GM18520 (cell line): ENCODE data around the gene GGT6.

ENCODE experiments used
- ATAC-seq: cut with Tn5 transposase; IDR thresholded peaks from one replicate; pipeline ENCODE4 v1.9.1; 2021; ENCODE audit not compliant: unreplicated experiment

Gene GGT6

GRCh38 chr17:4554441-4554996 is 5.9 kb downstream of the GGT6 start:
- no peak for ATAC-seq

DNA sequence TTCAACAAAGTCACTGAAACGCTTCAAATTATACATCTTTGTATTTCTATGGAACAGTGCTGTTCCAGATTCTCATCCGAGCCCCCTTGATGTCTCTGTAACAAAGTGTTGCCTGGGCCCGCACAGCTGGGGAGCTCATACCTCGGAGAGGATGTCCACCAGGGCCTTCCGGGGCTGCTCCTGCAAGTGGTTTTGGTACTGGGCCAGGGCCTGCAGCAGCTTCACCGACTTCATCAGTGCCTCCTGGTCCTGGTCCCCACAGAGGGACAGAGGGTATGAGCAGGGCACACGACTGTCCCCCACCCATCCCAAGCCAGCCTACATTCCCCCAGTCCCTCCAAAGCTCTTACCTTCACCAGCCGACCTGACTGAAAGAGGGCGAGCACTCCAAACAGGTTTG is 6.7 kb downstream of the GGT6 start:
- ATAC-seq = no peak

DNA sequence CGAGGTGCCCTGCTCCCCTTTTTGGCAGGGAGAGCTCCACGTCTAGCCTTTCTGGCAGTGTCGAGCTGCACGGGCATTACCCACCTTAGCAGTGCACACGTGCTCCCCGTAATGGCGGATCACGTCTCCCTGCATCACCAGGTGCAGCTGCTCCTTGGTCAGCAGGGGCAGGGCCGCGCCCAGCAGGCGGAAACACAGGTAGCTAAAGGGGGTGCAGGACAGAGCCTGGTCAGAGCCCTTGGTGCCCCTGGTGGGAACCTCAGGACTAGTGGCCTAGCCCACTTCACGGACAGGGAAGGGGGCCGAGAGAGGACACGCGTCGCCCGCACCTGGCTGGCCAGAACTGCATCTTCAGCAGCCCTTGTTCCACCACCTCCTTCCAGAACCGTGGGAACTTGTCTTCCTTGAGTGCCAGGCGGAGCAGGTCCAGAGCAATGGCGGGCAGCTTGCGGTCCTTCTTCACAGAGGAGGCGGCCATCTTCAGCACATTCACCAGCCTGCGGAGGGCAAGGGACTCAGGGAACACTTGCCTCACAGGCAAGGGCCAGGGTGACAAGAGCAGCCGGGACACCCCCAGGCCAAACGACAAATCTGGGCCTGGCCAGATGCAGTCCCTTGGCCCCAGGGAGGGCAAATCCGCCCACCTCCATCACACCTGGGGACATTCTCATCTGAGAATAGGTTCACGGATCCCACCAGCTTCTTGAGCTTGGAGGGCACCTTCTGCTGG is 8.4 kb downstream of the GGT6 start:
- no peak for ATAC-seq

- ATAC-seq = no peak
These were observed 9.2 kb downstream of the GGT6 start for GRCh38 chr17:4551141-4551540.

GRCh38 chr17:4550534-4551039 is 9.8 kb downstream of the GGT6 start:
- no peak for ATAC-seq

- no peak for ATAC-seq
These were observed 10.4 kb downstream of the GGT6 start for GRCh38 chr17:4549781-4550533.

GRCh38 chr17:4548721-4549531 is 11.5 kb downstream of the GGT6 start:
- ATAC-seq = no peak

GRCh38 chr17:4548061-4548461 is 12.3 kb downstream of the GGT6 start:
- ATAC-seq = no peak

DNA sequence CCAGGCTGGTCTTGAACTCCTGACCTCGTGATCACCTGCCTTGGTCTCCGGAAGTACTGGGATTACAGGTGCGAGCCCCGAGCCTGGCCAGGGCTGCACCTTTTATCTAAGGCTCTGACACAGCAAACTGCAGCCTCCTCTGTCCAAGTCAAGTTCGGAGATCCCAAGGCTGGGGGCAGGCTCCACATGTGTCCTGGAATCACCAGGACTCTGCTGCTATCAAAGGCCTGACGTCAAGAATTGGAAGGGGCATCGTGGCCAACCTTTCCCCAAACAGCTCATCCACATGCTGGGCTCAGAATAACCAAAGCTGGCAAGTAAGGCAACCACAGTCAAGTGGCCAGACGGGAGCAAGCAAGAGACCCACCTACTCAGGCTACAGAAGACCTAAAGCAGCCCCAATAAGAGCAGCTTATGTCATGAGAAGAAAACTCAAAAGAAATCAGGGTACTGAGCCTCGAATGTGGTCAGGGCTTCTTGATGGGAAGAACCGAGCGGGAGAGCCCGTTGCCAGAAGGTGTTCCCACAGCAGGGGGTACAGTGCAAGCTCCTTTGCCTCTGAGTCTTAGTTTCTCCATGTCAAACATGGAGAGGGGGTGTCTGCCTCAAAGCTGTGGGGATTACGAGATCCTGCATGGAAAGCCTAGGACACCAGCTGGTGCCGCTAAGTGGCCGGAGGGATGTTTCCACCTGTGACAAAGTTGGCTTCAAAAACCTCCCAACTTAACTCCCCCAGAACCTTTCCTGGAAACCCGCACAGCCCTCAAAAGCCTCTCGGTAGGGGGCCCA is 13.1 kb downstream of the GGT6 start:
- ATAC-seq = no peak

GRCh38 chr17:4545217-4545951 is 15.0 kb downstream of the GGT6 start:
- ATAC-seq = no peak

GRCh38 chr17:4544951-4545216 is 15.5 kb downstream of the GGT6 start:
- ATAC-seq = no peak

GRCh38 chr17:4544135-4544950 is 16.0 kb downstream of the GGT6 start:
- no peak for ATAC-seq

DNA sequence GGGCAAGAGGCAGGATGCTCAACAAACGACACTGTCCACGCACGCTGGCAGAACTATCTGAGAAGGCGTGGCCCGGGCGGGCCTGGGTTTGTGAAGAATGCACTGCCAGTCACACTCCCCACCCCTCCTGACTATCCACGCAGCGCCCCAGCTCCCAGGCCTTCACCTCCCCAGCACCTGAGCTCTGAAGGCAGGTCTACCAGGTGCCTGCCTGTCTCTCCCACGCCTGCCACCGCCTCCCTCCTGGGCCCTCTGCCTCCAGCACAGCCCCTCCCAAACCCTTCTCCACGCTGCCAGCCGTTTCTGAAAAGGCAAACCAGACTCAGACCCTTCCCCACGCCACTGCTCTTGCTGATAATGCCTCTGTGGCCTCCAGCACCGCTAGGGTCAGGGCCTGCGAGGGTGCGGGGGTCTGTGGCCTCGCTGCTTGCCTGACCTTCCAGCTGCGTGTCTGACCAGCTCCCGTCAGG is 16.8 kb downstream of the GGT6 start:
- ATAC-seq = no peak

DNA sequence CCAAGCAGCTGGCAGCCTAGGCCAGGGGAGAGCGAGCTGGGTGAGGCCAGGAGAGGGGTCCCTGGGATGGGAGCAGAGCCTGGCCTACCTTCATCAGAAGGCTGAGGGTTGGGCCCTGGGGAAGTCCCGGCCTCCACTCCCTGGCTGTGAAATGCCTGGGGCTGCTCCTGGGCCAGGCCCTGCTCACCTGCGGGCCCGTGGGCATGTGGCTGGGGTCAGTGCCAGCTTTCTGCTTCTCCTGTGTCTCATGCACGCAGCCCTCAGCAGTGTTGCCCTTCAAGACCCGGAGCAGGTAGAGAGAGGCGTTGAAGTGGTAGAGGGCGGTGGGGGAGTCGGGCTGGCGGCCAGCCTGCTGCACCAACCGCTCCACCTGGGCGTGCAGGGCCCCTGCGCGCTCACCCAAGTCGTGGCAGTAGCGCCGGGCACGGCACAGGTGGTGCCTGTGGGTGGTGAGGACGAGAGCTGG is 17.6 kb downstream of the GGT6 start:
- ATAC-seq = no peak

GRCh38 chr17:4542003-4542725 is 18.2 kb downstream of the GGT6 start:
- ATAC-seq = no peak

DNA sequence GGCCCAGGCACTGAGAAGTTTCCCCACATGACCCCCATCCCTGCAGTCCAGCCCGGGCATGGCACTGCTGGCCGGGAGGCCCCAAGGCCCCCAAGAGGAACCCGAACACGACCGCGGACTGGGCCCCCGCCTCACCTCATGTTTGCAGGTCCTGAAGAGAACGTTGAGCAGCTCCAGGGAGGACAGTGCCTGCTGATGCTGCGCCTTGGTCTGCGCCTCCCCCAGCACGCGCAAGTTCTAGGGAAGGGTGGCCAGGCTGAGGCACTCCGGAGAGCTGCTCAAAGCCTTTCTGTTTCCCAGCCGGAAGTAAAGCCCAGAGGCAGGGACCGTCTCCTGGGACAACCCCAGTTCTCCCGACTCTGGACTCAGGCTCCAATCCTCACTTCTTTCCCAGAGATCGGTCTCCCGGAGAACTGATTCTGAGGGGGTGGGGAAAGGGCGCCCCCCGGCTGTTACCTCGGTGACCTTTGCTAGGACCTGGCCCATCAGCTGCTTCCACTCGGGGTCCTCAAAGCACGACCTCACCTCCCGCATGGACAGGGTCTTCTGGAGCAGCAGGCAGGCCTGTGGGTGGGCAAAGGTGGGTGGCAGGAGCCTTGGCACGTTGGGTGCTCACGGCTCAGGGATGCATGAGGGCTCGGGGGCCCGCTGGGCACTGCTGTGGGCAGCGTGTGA is 18.9 kb downstream of the GGT6 start:
- ATAC-seq = no peak

DNA sequence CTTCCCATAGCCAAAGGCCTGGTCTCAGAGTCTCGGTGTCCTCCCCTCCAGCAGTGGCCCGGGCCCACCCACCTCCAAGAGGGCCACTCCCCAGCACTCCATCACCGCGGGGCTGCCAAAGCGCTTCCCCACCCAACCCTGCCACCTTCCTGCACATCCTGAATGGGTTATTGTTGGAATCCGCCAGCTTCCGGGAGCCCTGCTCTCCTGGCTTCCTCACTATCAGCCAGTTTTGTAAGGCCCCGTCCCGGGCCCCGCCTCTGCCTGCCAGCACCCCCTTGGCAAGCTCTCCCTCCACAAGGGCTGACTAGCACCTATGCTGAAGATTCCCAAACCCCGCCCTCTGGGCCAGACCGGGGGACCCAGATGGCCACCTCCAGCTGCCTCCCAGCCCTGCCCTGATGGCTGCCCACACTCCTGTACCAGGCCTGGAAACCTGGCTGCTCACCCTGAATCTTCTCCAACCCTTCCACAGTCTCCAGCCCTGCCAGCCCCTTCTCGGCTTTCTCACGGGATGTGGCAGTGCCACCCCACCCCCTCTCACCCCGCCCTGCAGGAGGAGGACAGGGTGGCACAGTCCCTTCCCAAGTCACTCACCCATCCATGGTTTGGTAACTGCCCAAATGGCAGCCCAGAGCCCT is 19.6 kb downstream of the GGT6 start:
- ATAC-seq = no peak
